Urinary bladder (tissue), 4 donors: Measurements from ENCODE around the gene TRDN. TPM values are rescaled to one million over a fixed set of nuclear protein-coding genes. Genes with fewer than 3 reads are reported as not detected.
"Not testable (repeated sequence)": the region's sequence is repeated elsewhere in the genome, so short reads cannot be mapped to it uniquely, and the experiment has no call there.

Experiments used
- DNase-seq: peaks from one replicate; pipeline ENCODE4 v3.0.0-alpha.2; 2015; ENCODE audit errors: extremely low spot score
- H3K27ac ChIP-seq: one replicate; pipeline ENCODE4 v1.5.1; 2013; ENCODE audit warnings: low read depth, mild to moderate bottlenecking, moderate library complexity
- H3K36me3 ChIP-seq: one replicate; pipeline ENCODE4 v1.6.1; 2013; ENCODE audit warnings: mild to moderate bottlenecking, moderate library complexity; ENCODE audit not compliant: insufficient read depth
- H3K4me1 ChIP-seq: one replicate; pipeline ENCODE4 v1.6.1; 2013; ENCODE audit warnings: mild to moderate bottlenecking, moderate library complexity; ENCODE audit not compliant: insufficient read depth
- H3K4me3 ChIP-seq: one replicate; pipeline ENCODE4 v1.5.1; 2013; ENCODE audit warnings: low read depth, low read length
- WGBS: extraction: QIAGEN DNeasy Blood & Tissue Kit; methylation state at CpG from one replicate; pipeline ENCODE4 v1.1.7; 2013; 5-methylcytosine and 5-hydroxymethylcytosine counted together
- polyA plus RNA-seq: library from polyadenylated mRNA; stranded (reverse); fragments of 200-250 nt; gene quantifications from one replicate; pipeline ENCODE4 v1.2.3, GENCODE V29; 2013
- total RNA-seq: library from RNA; depleted of rRNA; stranded (reverse); fragments of >200 nt; gene quantifications from one replicate; pipeline ENCODE4 v1.2.3, GENCODE V29; 2014
- donor health status: healthy with polysubstance abuse.
- donor health status: healthy.

Gene TRDN
- total and polyA plus RNA-seq, 2 donors = 0.09 to 13.5 TPM

DNA sequence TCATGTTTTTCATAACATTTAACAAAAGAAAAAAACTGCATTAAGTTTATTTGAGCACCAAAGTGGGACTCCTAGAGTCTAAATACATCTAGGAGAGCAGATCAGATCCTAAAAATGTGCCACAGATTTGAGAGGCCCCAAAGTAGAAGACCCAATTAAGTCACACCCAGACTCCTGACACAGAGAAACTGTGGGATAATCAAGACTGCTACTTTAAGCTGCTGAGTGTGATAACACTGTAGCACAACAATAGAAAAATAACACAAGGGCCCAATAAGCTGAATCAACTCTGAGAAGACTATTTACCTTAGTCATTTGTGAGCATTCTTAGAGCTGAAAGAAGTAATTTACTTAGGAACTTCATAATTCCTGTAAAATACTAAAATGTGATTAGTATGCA, 26.0 kb downstream of the TRDN start:
- H3K4me3 ChIP-seq = no peak overlapping the region
- H3K36me3 ChIP-seq = no peaks in the 10 kb centered on the region
- H3K4me1 ChIP-seq = no peaks in the 10 kb centered on the region
- H3K27ac ChIP-seq = no peak overlapping the region
- DNase-seq = no peak

DNA sequence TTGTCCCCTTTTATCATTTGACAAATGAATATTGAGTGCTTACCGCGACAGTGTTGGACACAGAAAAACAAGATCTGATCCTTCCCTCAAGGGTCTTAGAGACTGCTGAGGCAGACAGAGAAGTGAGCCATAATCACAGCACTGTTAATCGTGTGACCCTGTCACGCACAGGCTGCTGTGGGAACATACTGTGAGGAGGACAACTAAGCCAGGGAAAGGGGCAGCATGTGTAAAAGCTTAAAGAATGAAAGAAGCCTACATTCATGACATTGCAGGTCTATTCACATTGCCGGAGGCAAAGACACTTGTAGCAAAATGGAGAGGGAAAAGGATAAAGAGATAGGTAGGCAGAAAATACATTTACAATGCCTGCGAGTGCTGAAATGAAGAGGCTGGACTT, 32.7 kb downstream of the TRDN start:
- Histone ChIP-seq H3K4me3 (no peak overlapping the region), H3K4me1 (no peaks in the 10 kb centered on the region), H3K36me3 (no peaks in the 10 kb centered on the region), H3K27ac (no peak overlapping the region)
- 47% methylated on average over 6 of the region's 6 CpGs for WGBS
- no peak for DNase-seq

DNA sequence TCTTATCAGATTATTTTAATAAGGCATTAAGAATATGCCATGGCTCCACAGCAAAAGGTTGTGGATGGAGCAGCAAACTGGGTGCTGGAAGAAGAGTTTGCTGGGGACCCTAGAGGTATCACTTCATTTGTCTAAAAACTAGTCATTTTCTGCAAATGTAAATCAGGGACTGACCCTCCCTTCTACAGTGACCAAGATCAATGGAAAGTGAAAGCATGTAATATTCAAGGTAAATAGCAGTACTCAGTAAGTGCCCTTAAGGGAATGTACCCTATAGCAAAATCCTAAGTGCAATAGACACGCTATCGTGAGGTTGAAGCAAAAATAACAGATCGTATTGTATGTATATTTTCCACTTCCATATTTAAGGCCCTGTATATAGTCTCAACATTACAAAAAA, 38.7 kb downstream of the TRDN start:
- 95% methylated on average over 3 of the region's 3 CpGs for WGBS
- no peak for DNase-seq
- Histone ChIP-seq H3K4me3 (no peak overlapping the region), H3K4me1 (no peaks in the 10 kb centered on the region), H3K27ac (no peak overlapping the region), H3K36me3 (no peaks in the 10 kb centered on the region)

DNA sequence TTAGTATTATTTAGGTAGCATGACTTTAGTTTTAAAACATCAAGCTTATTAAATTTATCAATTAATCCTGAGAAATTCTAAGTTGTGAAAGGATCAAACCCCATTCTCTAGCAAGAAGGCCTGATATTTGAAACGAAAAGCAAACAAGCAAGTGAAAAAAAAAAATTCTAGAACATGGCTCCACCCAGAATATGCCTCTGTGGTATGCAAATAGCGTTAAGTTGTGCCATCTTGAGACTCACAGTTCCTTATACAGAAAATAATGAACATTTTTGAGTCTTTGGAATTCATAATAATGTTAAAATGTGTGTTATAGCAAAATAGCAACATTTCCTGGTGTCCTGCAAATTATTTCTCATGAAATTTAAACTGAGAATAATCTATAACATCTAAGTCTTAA, 42.0 kb downstream of the TRDN start:
- Histone ChIP-seq H3K4me3 (no peak overlapping the region), H3K36me3 (no peaks in the 10 kb centered on the region), H3K4me1 (no peaks in the 10 kb centered on the region), H3K27ac (no peak overlapping the region)
- 67% methylated on average over 2 of the region's 2 CpGs for WGBS
- DNase-seq = no peak

DNA sequence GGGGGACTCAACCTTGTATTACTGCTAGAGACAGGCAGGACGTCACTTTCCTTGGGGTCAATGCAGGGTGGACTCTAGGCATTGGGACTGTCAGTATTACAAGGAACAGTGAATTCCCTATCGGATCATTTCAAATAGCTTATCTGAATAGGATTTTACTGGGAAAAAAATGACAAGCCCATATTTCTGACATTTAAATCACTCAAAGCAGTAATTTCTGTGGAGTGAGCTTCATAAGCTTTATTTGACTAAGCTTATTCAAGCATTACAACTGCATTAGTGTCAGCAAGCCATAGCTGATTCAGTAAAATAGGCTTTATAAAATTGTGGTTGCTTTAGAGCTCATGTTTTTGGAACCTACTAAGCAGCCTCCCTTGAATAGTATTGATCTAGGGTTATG, 44.3 kb downstream of the TRDN start:
- no peak overlapping the region for H3K27ac ChIP-seq
- no peaks in the 10 kb centered on the region for H3K36me3 ChIP-seq
- no peak for DNase-seq
- no peak overlapping the region for H3K4me3 ChIP-seq
- 47% methylated on average over 2 of the region's 2 CpGs for WGBS
- H3K4me1 ChIP-seq = no peaks in the 10 kb centered on the region

DNA sequence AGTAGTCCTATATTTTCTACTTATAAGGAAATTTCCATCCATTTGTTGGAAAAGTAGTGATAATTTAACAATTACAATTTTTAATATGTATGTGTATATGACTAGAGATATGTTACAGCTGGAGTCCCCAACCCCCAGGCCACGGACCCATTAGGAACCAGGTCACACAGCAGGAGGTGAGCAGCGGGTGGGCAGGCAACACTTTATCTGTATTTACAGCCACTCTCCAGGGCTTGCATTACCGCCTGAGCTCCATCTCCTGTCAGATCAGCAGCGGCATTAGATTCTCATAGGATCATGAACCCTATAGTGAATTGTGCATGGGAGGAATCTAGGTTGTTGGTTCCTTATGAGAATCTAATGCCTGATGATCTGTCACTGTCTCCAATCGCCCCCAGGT, 46.8 kb downstream of the TRDN start:
- H3K4me3 ChIP-seq = no peak overlapping the region
- no peak for DNase-seq
- WGBS = 84% methylated on average over 5 of the region's 5 CpGs
- H3K27ac ChIP-seq = no peak overlapping the region
- no peaks in the 10 kb centered on the region for H3K4me1 ChIP-seq
- no peaks in the 10 kb centered on the region for H3K36me3 ChIP-seq

DNA sequence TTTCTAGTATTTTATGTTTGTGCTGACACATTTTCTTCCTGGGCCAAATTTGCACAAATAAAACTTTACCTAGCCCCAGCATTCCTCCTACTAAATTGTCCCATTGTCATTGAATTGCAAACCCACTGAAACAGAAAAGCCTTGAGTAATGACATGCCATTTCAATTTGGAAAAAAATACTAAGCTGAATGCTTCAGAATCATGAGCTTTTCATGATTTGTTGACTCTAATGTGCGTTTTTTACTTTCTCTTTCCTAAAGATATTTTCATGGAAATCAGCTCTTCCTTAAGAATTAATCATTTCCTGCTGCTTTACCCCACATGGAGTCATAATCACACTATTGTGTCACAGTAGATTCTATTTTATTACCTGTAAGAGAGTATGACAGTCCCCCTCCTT, 47.4 kb downstream of the TRDN start:
- WGBS = 36% methylated on average over 1 of the region's 1 CpG

DNA sequence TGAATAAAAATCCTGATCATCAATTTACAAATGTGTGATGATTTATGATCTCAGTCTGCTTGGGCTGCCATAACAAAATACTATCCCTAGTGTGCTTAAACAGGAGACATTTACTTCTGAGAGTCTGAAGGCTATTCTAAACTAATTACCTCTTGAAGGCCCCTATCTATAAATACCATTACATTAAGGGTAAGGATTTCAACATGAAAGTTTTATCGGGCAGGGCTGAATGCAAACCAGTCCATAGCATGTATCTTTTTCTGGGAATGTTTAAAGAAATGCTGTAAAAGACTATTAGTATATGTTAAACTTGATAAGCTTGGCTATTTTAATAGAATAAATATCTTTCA, 48.2 kb downstream of the TRDN start:
- no peak overlapping the region for H3K4me3 ChIP-seq
- no peak for DNase-seq

More for the DNA sequence above, 47.4 kb downstream of the TRDN start:
- Histone ChIP-seq H3K27ac (no peak overlapping the region), H3K4me3 (no peak overlapping the region), H3K36me3 (no peaks in the 10 kb centered on the region), H3K4me1 (no peaks in the 10 kb centered on the region)
- no peak for DNase-seq

DNA sequence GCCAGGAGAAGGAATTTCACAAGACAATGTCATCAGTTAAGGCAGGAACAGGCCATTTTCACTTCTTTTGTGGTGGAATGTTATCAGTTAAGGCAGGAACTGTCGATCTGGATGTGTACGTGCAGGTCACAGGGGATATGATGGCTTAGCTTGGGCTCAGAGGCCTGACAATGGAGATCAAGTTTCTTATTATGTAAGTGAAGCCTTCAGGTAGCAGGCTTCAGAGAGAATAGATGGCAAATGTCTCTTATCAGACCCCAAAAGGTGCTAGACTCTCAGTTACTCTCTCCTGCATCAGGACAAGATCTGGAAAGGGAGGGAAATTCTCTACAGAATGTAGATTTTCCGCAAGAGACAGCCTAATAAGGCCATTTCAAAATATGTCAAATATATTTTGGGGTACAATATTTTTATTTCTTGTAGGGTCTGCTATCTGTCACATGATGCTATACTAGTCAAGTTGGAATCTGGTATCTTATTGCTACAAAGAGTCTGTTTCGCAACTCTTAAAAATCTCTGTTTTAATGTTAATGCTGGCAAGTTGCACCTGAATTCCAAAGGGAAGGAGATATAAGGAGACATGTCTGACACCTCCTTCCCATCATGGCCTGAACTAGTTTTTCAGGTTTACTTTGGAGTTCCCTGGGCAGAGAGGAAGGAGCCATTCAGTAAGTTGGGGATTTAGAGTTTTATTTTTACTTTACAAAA, 48.8 kb downstream of the TRDN start:
- 59% methylated on average over 4 of the region's 4 CpGs for WGBS
- no peaks in the 10 kb centered on the region for H3K36me3 ChIP-seq
- DNase-seq = no peak

More for the DNA sequence above, 48.2 kb downstream of the TRDN start:
- Histone ChIP-seq H3K4me1 (no peaks in the 10 kb centered on the region), H3K27ac (no peak overlapping the region), H3K36me3 (no peaks in the 10 kb centered on the region)
- WGBS = 23% methylated on average over 1 of the region's 1 CpG

DNA sequence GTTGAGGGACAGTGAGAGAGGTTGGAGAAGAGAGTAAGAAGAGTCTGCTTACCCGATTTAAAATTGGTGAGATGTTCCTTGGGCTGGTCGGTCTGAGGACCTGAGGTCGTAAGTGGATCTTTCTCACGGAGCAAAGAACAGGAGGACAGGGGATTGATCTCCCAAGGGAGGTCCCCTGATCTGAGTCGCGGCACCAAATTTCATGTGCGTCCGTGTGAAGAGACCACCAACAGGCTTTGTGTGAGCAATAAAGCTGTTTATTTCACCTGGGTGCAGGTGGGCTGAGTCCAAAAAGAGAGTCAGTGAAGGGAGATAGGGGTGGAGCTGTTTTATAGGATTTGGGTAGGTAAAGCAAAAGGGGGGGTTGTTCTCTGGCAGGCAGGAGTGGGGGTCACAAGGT, 49.3 kb downstream of the TRDN start:
- not testable (repeated sequence) for DNase-seq, H3K36me3 ChIP-seq, H3K27ac ChIP-seq, H3K4me3 ChIP-seq, H3K4me1 ChIP-seq
- 90% methylated on average over 8 of the region's 8 CpGs for WGBS

More for the DNA sequence above, 48.8 kb downstream of the TRDN start:
- H3K27ac ChIP-seq = no peak overlapping the region
- H3K4me1 ChIP-seq = no peaks in the 10 kb centered on the region
- no peak overlapping the region for H3K4me3 ChIP-seq

DNA sequence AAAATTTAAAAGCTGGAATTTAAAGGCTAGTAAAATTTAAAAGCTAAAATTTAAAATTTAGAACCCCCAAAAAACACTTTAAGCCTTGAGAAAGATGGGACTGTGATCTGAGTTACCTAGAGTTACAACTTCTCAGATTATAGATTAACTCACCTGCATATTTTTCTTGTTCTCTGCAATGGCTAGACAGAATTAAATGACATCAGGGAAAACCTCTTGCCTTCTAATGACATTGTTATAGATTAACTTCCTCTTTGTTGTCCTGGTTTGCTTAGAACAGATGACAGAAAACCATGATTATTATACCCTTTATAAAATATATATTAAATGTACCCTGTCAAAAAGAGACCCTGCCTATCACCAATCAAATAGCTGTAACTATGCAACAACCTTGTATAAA, 56.4 kb downstream of the TRDN start:
- no peaks in the 10 kb centered on the region for H3K4me1 ChIP-seq
- no peak for DNase-seq
- no peaks in the 10 kb centered on the region for H3K36me3 ChIP-seq
- H3K4me3 ChIP-seq = no peak overlapping the region
- no peak overlapping the region for H3K27ac ChIP-seq

DNA sequence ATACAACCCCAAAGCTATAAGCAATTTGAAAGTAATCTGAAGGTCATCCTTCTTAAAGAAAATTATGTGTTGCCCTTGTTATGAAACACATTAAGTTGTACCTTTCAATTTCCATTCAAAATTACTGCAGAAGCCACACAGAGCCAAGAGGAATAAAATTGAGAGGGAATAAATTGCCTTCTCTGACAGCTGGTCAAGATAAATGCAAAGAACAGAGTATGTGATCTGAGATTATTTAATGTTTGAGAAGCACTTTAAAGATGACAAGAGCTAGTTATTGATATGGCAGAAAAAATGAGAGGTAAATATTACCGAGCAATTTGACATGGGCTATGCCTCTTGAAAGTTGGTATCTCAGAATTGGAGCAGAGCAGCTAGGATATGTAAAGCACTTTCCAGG, 61.6 kb downstream of the TRDN start:
- H3K4me1 ChIP-seq = no peaks in the 10 kb centered on the region
- H3K27ac ChIP-seq = no peak overlapping the region
- DNase-seq = no peak
- no peak overlapping the region for H3K4me3 ChIP-seq
- no peaks in the 10 kb centered on the region for H3K36me3 ChIP-seq
- 85% methylated on average over 1 of the region's 1 CpG for WGBS

DNA sequence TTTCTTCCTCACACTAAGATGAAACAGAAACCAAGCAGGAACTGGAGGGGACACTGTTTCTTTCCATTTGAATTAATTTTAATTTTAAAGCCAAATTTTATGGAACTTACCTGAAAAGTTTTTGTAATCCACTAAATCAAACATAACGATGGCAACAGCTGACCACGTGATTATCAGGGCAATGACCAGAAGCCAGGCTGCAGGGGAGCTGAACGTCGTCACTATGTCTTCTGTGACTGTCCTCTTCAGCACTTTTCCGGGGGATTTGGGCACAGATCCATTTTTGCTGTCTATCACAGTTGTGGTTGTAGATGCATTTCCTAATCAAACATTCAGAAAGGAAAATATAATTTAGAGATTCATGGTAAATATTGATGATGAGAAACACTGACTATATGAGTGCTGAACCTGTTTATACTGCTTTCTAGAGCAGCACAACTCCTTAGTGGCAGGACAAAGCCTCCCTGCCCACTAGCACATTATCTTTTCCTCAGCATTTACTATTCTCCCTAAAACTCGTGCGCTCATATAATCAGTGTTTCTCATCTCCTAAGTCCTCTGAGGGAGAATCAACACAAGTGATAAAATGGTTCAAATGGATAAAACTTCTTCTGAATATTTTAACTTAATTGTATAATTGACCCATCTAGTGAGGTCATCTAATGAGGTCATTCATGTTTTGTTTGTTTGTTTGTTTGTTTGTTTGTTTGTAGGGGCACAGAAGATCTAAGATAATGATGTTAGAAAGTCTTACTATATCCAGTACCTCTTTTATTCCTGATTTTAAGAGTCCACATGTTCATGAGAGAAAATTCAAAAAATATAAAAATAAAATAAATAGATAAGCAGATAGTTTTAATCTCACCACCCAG, 65.7 kb downstream of the TRDN start:
- DNase-seq = no peak
- 44% methylated on average over 7 of the region's 7 CpGs for WGBS
- Histone ChIP-seq H3K27ac (no peak overlapping the region), H3K36me3 (no peaks in the 10 kb centered on the region), H3K4me1 (no peaks in the 10 kb centered on the region), H3K4me3 (no peak overlapping the region)

DNA sequence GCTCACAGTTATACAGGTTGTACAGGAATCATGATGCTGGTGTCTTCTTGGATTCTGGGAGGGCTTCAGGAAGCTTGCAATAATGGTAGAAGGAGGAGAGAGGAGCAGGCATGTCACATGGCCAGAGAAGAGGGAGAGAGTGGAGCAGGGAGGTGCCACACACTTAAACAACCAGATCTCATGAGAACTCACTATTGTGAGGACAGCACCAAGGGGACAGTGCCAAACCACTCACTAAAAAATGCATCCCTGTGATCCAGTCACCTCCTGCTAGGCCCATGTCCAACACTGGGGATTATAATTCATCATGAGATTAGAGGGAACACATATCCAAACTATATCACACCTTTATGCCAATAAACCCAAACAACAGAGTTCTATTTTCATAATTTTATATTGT, 67.2 kb downstream of the TRDN start:
- no peak for DNase-seq
- H3K4me1 ChIP-seq = no peaks in the 10 kb centered on the region
- H3K4me3 ChIP-seq = no peak overlapping the region

More for the DNA sequence above, 67.2 kb downstream of the TRDN start:
- no peaks in the 10 kb centered on the region for H3K36me3 ChIP-seq
- no peak overlapping the region for H3K27ac ChIP-seq
